Gastroesophageal sphincter (tissue), 3 donors: ENCODE data around the gene CIP2A.

Experiments
- EP300 ChIP-seq: sonication (generic); formaldehyde crosslinking; IDR thresholded peaks from one replicate; pipeline ENCODE4 v1.6.1; 2017; ENCODE audit warnings: antibody characterized with exemption, mild to moderate bottlenecking
- POLR2A ChIP-seq, 2 donors: fragments of 450-650 bp; IDR thresholded peaks; one replicate each; pipeline ENCODE4 v1.6.1; 2017; ENCODE audit warnings: antibody characterized with exemption in 2 of 2, mild to moderate bottlenecking in 2 of 2, moderate library complexity in 1 of 2
- POLR2AphosphoS5 ChIP-seq: sonication (generic); formaldehyde crosslinking; IDR thresholded peaks from one replicate; pipeline ENCODE4 v1.6.1; 2017; ENCODE audit warnings: antibody characterized with exemption
- TF ChIP-seq, protein P1 (sequence below), 4 experiments: fragments of 200-600 bp in 2 of 4; fragments of 450-650 bp in 2 of 4; sonication (generic) in 1 of 4; IDR thresholded peaks; one replicate each; pipeline ENCODE4 v1.5.1; 2017 to 2019; ENCODE audit warnings: antibody characterized with exemption in 4 of 4, mild to moderate bottlenecking in 2 of 4, moderate library complexity in 2 of 4

DNA sequence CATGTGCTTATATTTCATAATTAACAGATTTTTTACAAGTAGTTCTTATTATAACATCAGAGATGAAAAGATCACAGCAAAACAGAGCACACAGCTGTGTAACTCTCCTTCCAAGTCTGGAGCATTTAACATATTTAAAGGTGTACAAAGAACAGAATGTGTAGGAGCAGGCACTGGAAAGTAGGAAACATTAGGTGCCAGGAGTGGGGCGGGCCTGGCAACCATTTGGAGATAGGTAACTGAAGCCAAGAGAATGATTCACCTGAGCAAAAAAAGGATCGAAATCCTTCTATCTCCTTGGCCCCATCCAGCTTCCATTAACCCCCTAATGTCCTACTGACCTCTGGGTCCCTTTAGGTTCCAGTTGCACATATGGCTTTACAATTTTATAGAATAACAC is 76.6 kb downstream of the CIP2A start:
- TF ChIP-seq POLR2A (IDR thresholded peaks at IDR 0.05), result no peak
- TF ChIP-seq, protein P1, sequence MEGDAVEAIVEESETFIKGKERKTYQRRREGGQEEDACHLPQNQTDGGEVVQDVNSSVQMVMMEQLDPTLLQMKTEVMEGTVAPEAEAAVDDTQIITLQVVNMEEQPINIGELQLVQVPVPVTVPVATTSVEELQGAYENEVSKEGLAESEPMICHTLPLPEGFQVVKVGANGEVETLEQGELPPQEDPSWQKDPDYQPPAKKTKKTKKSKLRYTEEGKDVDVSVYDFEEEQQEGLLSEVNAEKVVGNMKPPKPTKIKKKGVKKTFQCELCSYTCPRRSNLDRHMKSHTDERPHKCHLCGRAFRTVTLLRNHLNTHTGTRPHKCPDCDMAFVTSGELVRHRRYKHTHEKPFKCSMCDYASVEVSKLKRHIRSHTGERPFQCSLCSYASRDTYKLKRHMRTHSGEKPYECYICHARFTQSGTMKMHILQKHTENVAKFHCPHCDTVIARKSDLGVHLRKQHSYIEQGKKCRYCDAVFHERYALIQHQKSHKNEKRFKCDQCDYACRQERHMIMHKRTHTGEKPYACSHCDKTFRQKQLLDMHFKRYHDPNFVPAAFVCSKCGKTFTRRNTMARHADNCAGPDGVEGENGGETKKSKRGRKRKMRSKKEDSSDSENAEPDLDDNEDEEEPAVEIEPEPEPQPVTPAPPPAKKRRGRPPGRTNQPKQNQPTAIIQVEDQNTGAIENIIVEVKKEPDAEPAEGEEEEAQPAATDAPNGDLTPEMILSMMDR (IDR thresholded peaks at IDR 0.05), result no peak
- TF ChIP-seq EP300, result no peak
- no peak for TF ChIP-seq POLR2AphosphoS5
